HepG2 (cell line): ENCODE data around the gene MYRIP. TPM values are rescaled to one million over a fixed set of nuclear protein-coding genes. Genes with fewer than 3 reads are reported as not detected.

Experiments used
- ATAC-seq: fragments of 200-7000 bp; cut with Tn5 transposase; 3 replicates; pipeline ENCODE4 v1.9.1; 2020; ENCODE audit warnings: mild to moderate bottlenecking, moderate library complexity
- BruUV-seq: library from RNA; stranded (reverse); fragments of 400-500 nt; replicated peaks from 2 replicates; lab custom pipeline; 2021; lab: Mats Ljungman, UMichigan
- CTCF ChIA-PET: fragments of 300-600 bp; formaldehyde crosslinking; extraction: SDS; loops from one replicate; lab custom pipeline; 2021; ENCODE audit warnings: low total read pairs, inconsistent platforms, low intra/inter-chr PET ratio; lab: Yijun Ruan, JAX
- POLR2A ChIA-PET: fragments of 350-600 bp; sonication (Branson Sonifier 250); formaldehyde crosslinking; loops from one replicate; lab custom pipeline; 2020; ENCODE audit warnings: antibody characterized with exemption, inconsistent platforms; lab: Yijun Ruan, JAX
- DNase-seq: peaks from one replicate; pipeline ENCODE4 v3.0.0-alpha.2; 2015; ENCODE audit warnings: low spot score
- FAIRE-seq: peaks from 3 replicates; lab custom pipeline; 2011; peaks lifted over from hg19 to GRCh38; lab: Jason Lieb, UNC
- H2AFZ ChIP-seq: one replicate; pipeline ENCODE4 v1.6.1; 2011; ENCODE audit warnings: low read length, inconsistent platforms
- H3K27ac ChIP-seq: fragments of 300-600 bp; 3 replicates; pipeline ENCODE4 v1.8.0; 2011; ENCODE audit warnings: mixed run types, mild to moderate bottlenecking, mixed read lengths, low read length, inconsistent platforms; ENCODE audit not compliant: insufficient read depth; ENCODE audit errors: extremely low read length
- H3K27me3 ChIP-seq, 2 experiments: fragments of 200-600 bp in 1 of 2; 2 replicates in 1 of 2; 3 replicates in 1 of 2; pipeline versions ENCODE4 v1.6.0 to v1.8.0; 2011; ENCODE audit warnings: low read length in 2 of 2, mild to moderate bottlenecking in 2 of 2, moderate library complexity in 2 of 2, inconsistent platforms in 1 of 2; ENCODE audit not compliant: insufficient read depth in 2 of 2, control insufficient read depth in 1 of 2
- H3K36me3 ChIP-seq, 2 experiments: fragments of 200-600 bp in 1 of 2; replicated peaks in 1 of 2; 2 replicates in 1 of 2; 3 replicates in 1 of 2; pipeline versions ENCODE4 v1.5.1 to v1.8.0; 2011; ENCODE audit warnings: low read length in 2 of 2, inconsistent platforms in 1 of 2; ENCODE audit not compliant: insufficient read depth in 2 of 2, control insufficient read depth in 1 of 2
- H3K4me1 ChIP-seq: 2 replicates; pipeline ENCODE4 v1.5.1; 2012; ENCODE audit warnings: low read length, inconsistent platforms; ENCODE audit not compliant: insufficient read depth
- H3K4me2 ChIP-seq: 2 replicates; pipeline ENCODE4 v1.6.0; 2011; ENCODE audit warnings: low read depth, low read length, inconsistent platforms
- H3K4me3 ChIP-seq, 3 experiments: fragments of 200-600 bp in 1 of 3; sonication (generic), shearing (Covaris generic) in 1 of 3; replicated peaks in 1 of 3; 2 replicates each; pipeline ENCODE4 v1.5.1; 2011 to 2016; ENCODE audit warnings: low read length in 3 of 3, inconsistent platforms in 2 of 3, low read depth in 2 of 3, mild to moderate bottlenecking in 2 of 3, control low read depth in 1 of 3, mixed read lengths in 1 of 3; ENCODE audit not compliant: insufficient read depth in 1 of 3
- H3K79me2 ChIP-seq: one replicate; pipeline ENCODE4 v1.6.1; 2011; ENCODE audit warnings: low read length, inconsistent platforms; ENCODE audit not compliant: insufficient read depth
- H3K9ac ChIP-seq: 2 replicates; pipeline ENCODE4 v1.6.0; 2011; ENCODE audit warnings: mild to moderate bottlenecking, low read depth, low read length, inconsistent platforms; ENCODE audit not compliant: insufficient read depth
- H3K9me3 ChIP-seq: 2 replicates; pipeline ENCODE4 v1.5.1; 2012; ENCODE audit warnings: mild to moderate bottlenecking, low read length
- H4K20me1 ChIP-seq: 2 replicates; pipeline ENCODE4 v1.6.0; 2011; ENCODE audit warnings: inconsistent platforms, mild to moderate bottlenecking, low read length, moderate library complexity; ENCODE audit not compliant: insufficient read depth
- CBX1 ChIP-seq: IDR thresholded peaks from one replicate; pipeline ENCODE4 v1.6.1; 2016; ENCODE audit warnings: antibody characterized with exemption, low read depth
- CERS6 ChIP-seq: sonication (generic); formaldehyde crosslinking; IDR thresholded peaks from 2 replicates; pipeline ENCODE4 v1.5.0; 2020; ENCODE audit warnings: missing genetic modification reagents
- RCOR2 ChIP-seq: IDR thresholded peaks from 2 replicates; pipeline ENCODE4 v1.6.1; 2016; ENCODE audit warnings: missing biosample characterization, missing genetic modification reagents
- SNRNP70 ChIP-seq: fragments of 200-400 bp; formaldehyde crosslinking; IDR thresholded peaks from 2 replicates; pipeline ENCODE4 v1.6.1; 2017; ENCODE audit warnings: mild to moderate bottlenecking, low read depth, low read length, moderate library complexity
- ZMYM4 ChIP-seq: sonication (generic); formaldehyde crosslinking; IDR thresholded peaks from 2 replicates; pipeline ENCODE4 v1.8.1; 2023; ENCODE audit warnings: mild to moderate bottlenecking, missing genetic modification reagents
- ZNF180 ChIP-seq: sonication (generic); formaldehyde crosslinking; IDR thresholded peaks from 2 replicates; pipeline ENCODE4 v1.4.0; 2020; ENCODE audit warnings: low read depth, missing genetic modification reagents, borderline replicate concordance
- ZNF446 ChIP-seq: sonication (generic); formaldehyde crosslinking; IDR thresholded peaks from 2 replicates; pipeline ENCODE4 v1.5.0; 2020; ENCODE audit warnings: mild to moderate bottlenecking, missing genetic modification reagents
- ZNF615 ChIP-seq: sonication (generic); formaldehyde crosslinking; IDR thresholded peaks from 2 replicates; pipeline ENCODE4 v1.5.0; 2020; ENCODE audit warnings: mild to moderate bottlenecking, missing genetic modification reagents, borderline replicate concordance
- ZSCAN5A ChIP-seq: sonication (generic); formaldehyde crosslinking; IDR thresholded peaks from 2 replicates; pipeline ENCODE4 v1.8.0; 2022; ENCODE audit warnings: mild to moderate bottlenecking, missing genetic modification reagents, borderline replicate concordance
- WGBS: methylation state at CpG from one replicate; pipeline ENCODE4 v1.1.6; 2017; ENCODE audit warnings: low lambda C conversion rate; 5-methylcytosine and 5-hydroxymethylcytosine counted together
- in situ Hi-C: cut with HindIII; loops from 2 replicates; pipeline ENCODE4 v1.10.0; 2017; ENCODE audit warnings: low pct_unique_long_range_greater_than_20kb; ENCODE audit not compliant: extremely low pct_ligation_motif_present
- intact Hi-C: fragments of 100-400 bp; cut with micrococcal nuclease; formaldehyde crosslinking; loops from one replicate; pipeline ENCODE4 v1.10.0; 2022; ENCODE audit not compliant: unreplicated experiment
- polyA plus RNA-seq, 8 experiments: library from polyadenylated mRNA; depleted of rRNA in 3 of 8; stranded (reverse) in 7 of 8; unstranded in 1 of 8; fragments of >200 nt; fragmentation: Illumina TruSeq in 4 of 8; extraction: Trizol in 4 of 8; gene quantifications; 2 replicates each; pipeline versions ENCODE4 v1.2.1 to v1.2.3, GENCODE V29; 2011 to 2016; ENCODE audit warnings: low read depth in 4 of 8, missing spikeins in 1 of 8, mixed read lengths in 1 of 8; ENCODE audit not compliant: insufficient read depth in 1 of 8
- total RNA-seq, 5 experiments: library from RNA; depleted of rRNA; stranded (reverse); fragments of >200 nt; fragmentation: Illumina TruSeq; extraction: Trizol; gene quantifications; 2 replicates each; pipeline ENCODE4 v1.2.3, GENCODE V29; 2016; ENCODE audit warnings: low read depth in 1 of 5

MYRIP gene
- total and polyA plus RNA-seq, 2 of the 13 experiments (the other 11 are each of a cell fraction or from before 2014, with no cell fraction given), result 0.64 to 0.84 TPM

- no peak for TF ChIP-seq SNRNP70
- no peak for TF ChIP-seq CERS6 (CRISPR knock-in tag)
- no peak for TF ChIP-seq ZNF180 (CRISPR knock-in tag)
- TF ChIP-seq CBX1, result no peak
- no peak for TF ChIP-seq RCOR2
Measured at GRCh38 chr3:40172560-40172959, 363.2 kb downstream of the MYRIP start (continued).

GRCh38 chr3:40173227-40173721, 363.9 kb downstream of the MYRIP start:
- intact Hi-C loops, result loop anchor here (10.0 kb wide), 1 partner anchor 358 kb away; no protein-coding TSS in a partner anchor
- ChIA-PET CTCF (no interaction called here), POLR2A (no interaction called here)
- Histone ChIP-seq H3K4me2 (no peak overlapping the region), H3K4me3 (no peak overlapping the region), H3K36me3 (no peaks in the 10 kb centered on the region), H3K27me3 (no peaks in the 10 kb centered on the region), H3K9me3 (no peaks in the 10 kb centered on the region), H3K27ac (no peak overlapping the region), H2AFZ (no peak overlapping the region), H4K20me1 (no peaks in the 10 kb centered on the region; the same call in 1 of the 2 replicates), H3K9ac (no peak overlapping the region), H3K4me1 (no peaks in the 10 kb centered on the region), H3K79me2 (no peaks in the 10 kb centered on the region)
- FAIRE-seq (no peak), DNase-seq (no peak), ATAC-seq (no peak)
- no TSS peak for BruUV-seq
- in situ Hi-C loops, result no loop called here
- WGBS, result 31% methylated on average over 4 of the region's 7 CpGs
- no peak for TF ChIP-seq ZNF446 (CRISPR knock-in tag)
- TF ChIP-seq ZSCAN5A, result no peak
- no peak for TF ChIP-seq ZMYM4
- no peak for TF ChIP-seq ZNF615
